ENCODE data around the gene SLCO1C1. TPM values are rescaled to one million over a fixed set of nuclear protein-coding genes. Genes with fewer than 3 reads are reported as not detected.

SLCO1C1 gene
- total and polyA plus RNA-seq, 2 experiments from 2014 or later: not detected

GRCh38 chr12:20722142-20722541 lies 27.0 kb downstream of the SLCO1C1 start:
- no peak overlapping the region for H2AFZ ChIP-seq

GRCh38 chr12:20731274-20731673 lies 36.1 kb downstream of the SLCO1C1 start:
- no peaks in the 10 kb centered on the region for H3K36me3 ChIP-seq (ENCODE audit: low read depth)
- no peaks in the 10 kb centered on the region for H3K27me3 ChIP-seq (replicated peaks; ENCODE audit: insufficient read depth)
- no peak overlapping the region for H2AFZ ChIP-seq
- no peak overlapping the region for H3K4me3 ChIP-seq
- no peak overlapping the region for H3K4me2 ChIP-seq (ENCODE audit: unreplicated experiment)
- H3K9me3 ChIP-seq (ENCODE audit: low read depth): no peaks in the 10 kb centered on the region
- no peaks in the 10 kb centered on the region for H3K4me1 ChIP-seq (ENCODE audit: insufficient read depth)
- H3K9ac ChIP-seq: no peak overlapping the region
- in situ Hi-C loops (cut with MboI): no loop called here
- TF ChIP-seq EZH2 (IDR thresholded peaks at IDR 0.05; ENCODE audit: insufficient read depth, poor library complexity, severe bottlenecking) (no peak), EZH2phosphoT487 (IDR thresholded peaks at IDR 0.05; ENCODE audit: insufficient read depth, low read depth) (no peak)
- WGBS, 2 experiments (ENCODE audit: low coverage in 1 of 2, low lambda C conversion rate in 2 of 2, missing lambda C conversion rate in 2 of 2): 49 to 51% methylated on average over 1 of the region's 1 CpG
- no peak overlapping the region for H3K27ac ChIP-seq
- H3F3A ChIP-seq (ENCODE audit: insufficient read depth): no peaks in the 10 kb centered on the region
- no peaks in the 10 kb centered on the region for H3K79me2 ChIP-seq (ENCODE audit: insufficient read depth)
- H3K9me2 ChIP-seq (ENCODE audit: insufficient read depth): no peaks in the 10 kb centered on the region
- DNase-seq: no peak
- H4K20me1 ChIP-seq (ENCODE audit: insufficient read depth): no peaks in the 10 kb centered on the region

More at GRCh38 chr12:20722142-20722541, 27.0 kb downstream of the SLCO1C1 start:
- no peak for DNase-seq
- in situ Hi-C loops (cut with MboI): no loop called here
- no peak for TF ChIP-seq EZH2 (IDR thresholded peaks at IDR 0.05; ENCODE audit: insufficient read depth, poor library complexity, severe bottlenecking)
- TF ChIP-seq EZH2phosphoT487 (IDR thresholded peaks at IDR 0.05; ENCODE audit: insufficient read depth, low read depth): no peak
- H3K27ac ChIP-seq: no peak overlapping the region
- H3K9ac ChIP-seq: no peak overlapping the region
- H3K9me2 ChIP-seq (ENCODE audit: insufficient read depth): no peaks in the 10 kb centered on the region
- 17% methylated on average over 1 of the region's 1 CpG for WGBS, 2 experiments (ENCODE audit: low coverage in 1 of 2, low lambda C conversion rate in 2 of 2, missing lambda C conversion rate in 2 of 2)
- no peak overlapping the region for H3K4me3 ChIP-seq
- H3K9me3 ChIP-seq (ENCODE audit: low read depth): no peaks in the 10 kb centered on the region
- no peaks in the 10 kb centered on the region for H3K36me3 ChIP-seq (ENCODE audit: low read depth)
- H3K4me2 ChIP-seq (ENCODE audit: unreplicated experiment): no peak overlapping the region
- H3K27me3 ChIP-seq (replicated peaks; ENCODE audit: insufficient read depth): no peaks in the 10 kb centered on the region
- H3F3A ChIP-seq (ENCODE audit: insufficient read depth): no peaks in the 10 kb centered on the region
- no peaks in the 10 kb centered on the region for H4K20me1 ChIP-seq (ENCODE audit: insufficient read depth)
- no peaks in the 10 kb centered on the region for H3K4me1 ChIP-seq (ENCODE audit: insufficient read depth)
- H3K79me2 ChIP-seq (ENCODE audit: insufficient read depth): no peaks in the 10 kb centered on the region

DNA sequence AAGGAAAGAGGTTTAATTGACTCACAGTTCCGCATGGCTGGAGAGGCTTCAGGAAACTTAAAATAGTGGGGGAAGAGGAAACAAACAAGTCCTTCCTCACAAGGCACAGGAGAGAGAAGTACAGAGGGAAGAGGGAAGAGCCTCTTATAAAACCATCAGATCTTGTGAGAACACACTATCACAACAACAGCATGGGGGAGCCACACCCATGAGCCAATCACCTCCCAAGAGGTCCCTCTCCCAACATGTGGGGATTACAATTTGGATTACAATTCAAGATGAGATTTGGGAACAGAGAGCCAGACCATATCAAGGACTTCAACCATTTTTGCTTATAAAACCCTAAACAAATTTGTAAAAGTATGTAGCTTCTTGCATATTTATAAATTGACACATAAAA lies 45.8 kb downstream of the SLCO1C1 start:
- no peaks in the 10 kb centered on the region for H3K79me2 ChIP-seq (ENCODE audit: insufficient read depth)
- H3K9ac ChIP-seq: no peak overlapping the region
- no peak for DNase-seq
- no peaks in the 10 kb centered on the region for H3K27me3 ChIP-seq (replicated peaks; ENCODE audit: insufficient read depth)
- no peak overlapping the region for H3K27ac ChIP-seq
- no peak overlapping the region for H2AFZ ChIP-seq
- H3K9me2 ChIP-seq (ENCODE audit: insufficient read depth): no peaks in the 10 kb centered on the region; the same call in 1 of the 2 replicates
- H4K20me1 ChIP-seq (ENCODE audit: insufficient read depth): no peaks in the 10 kb centered on the region
- H3K4me1 ChIP-seq (ENCODE audit: insufficient read depth): no peaks in the 10 kb centered on the region
- TF ChIP-seq EZH2 (IDR thresholded peaks at IDR 0.05; ENCODE audit: insufficient read depth, poor library complexity, severe bottlenecking) (no peak), EZH2phosphoT487 (IDR thresholded peaks at IDR 0.05; ENCODE audit: insufficient read depth, low read depth) (no peak)
- H3K36me3 ChIP-seq (ENCODE audit: low read depth): no peaks in the 10 kb centered on the region
- H3K9me3 ChIP-seq (ENCODE audit: low read depth): no peaks in the 10 kb centered on the region
- in situ Hi-C loops (cut with MboI): no loop called here
- no peaks in the 10 kb centered on the region for H3F3A ChIP-seq (ENCODE audit: insufficient read depth)
- H3K4me3 ChIP-seq: no peak overlapping the region
- WGBS, 2 experiments (ENCODE audit: low coverage in 1 of 2, low lambda C conversion rate in 2 of 2, missing lambda C conversion rate in 2 of 2): 64 to 74% methylated on average over 1 of the region's 1 CpG
- no peak overlapping the region for H3K4me2 ChIP-seq (ENCODE audit: unreplicated experiment)

DNA sequence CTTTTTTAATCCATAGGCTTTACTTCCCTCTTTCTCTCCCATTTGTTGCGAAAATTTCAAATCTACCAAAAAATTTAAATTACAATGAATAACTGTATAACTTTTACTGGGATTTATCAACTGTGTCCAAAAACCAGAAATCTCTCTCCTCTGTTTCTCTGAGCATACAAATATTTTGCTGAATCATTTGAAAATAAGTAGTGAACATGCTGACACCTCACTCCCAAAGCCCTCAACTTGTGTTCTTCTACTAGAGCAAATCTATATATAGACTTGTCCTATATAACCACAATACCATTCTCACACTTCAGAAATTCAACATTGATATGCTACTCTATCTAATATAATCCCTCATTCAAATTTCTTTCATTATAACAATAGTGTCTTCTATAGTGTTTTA lies 53.1 kb downstream of the SLCO1C1 start:
- Histone ChIP-seq H3K36me3 (ENCODE audit: low read depth) (no peaks in the 10 kb centered on the region), H3K27ac (no peak overlapping the region), H2AFZ (no peak overlapping the region), H3K4me2 (ENCODE audit: unreplicated experiment) (no peak overlapping the region), H3K9me2 (ENCODE audit: insufficient read depth) (no peaks in the 10 kb centered on the region), H3F3A (ENCODE audit: insufficient read depth) (no peaks in the 10 kb centered on the region), H3K4me3 (no peak overlapping the region), H3K9me3 (ENCODE audit: low read depth) (no peaks in the 10 kb centered on the region), H3K27me3 (replicated peaks; ENCODE audit: insufficient read depth) (no peaks in the 10 kb centered on the region), H3K79me2 (ENCODE audit: insufficient read depth) (no peaks in the 10 kb centered on the region), H3K9ac (no peak overlapping the region), H4K20me1 (ENCODE audit: insufficient read depth) (no peaks in the 10 kb centered on the region), H3K4me1 (ENCODE audit: insufficient read depth) (no peaks in the 10 kb centered on the region)
- TF ChIP-seq EZH2 (IDR thresholded peaks at IDR 0.05; ENCODE audit: insufficient read depth, poor library complexity, severe bottlenecking) (no peak), EZH2phosphoT487 (IDR thresholded peaks at IDR 0.05; ENCODE audit: insufficient read depth, low read depth) (no peak)
- no peak for DNase-seq
- in situ Hi-C loops (cut with MboI): no loop called here
- 37 to 39% methylated on average over 1 of the region's 1 CpG for WGBS, 2 experiments (ENCODE audit: low coverage in 1 of 2, low lambda C conversion rate in 2 of 2, missing lambda C conversion rate in 2 of 2)

DNA sequence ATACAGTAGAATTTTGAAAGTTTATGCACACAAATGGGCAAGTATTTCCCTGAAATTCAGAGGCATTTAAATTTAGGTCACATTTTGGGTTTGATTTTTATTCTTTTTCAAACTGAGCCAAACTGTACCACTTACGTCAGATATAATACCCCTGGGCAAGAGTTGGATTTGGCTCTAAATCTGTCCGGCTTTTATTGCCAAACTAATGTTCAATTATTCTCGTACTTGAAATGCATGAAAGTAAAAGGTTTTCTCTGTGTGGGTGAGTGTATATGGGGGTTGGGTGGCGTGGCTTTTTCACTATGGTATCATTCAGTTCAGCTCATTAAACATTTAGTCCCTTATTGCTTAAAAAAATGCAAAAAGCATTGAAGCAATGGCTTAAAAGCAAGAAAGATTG lies 55.9 kb downstream of the SLCO1C1 start:
- no peak for DNase-seq
- Histone ChIP-seq H3K27ac (no peak overlapping the region), H3K9ac (no peak overlapping the region), H3K9me3 (ENCODE audit: low read depth) (no peaks in the 10 kb centered on the region), H3K27me3 (replicated peaks; ENCODE audit: insufficient read depth) (no peaks in the 10 kb centered on the region), H4K20me1 (ENCODE audit: insufficient read depth) (no peaks in the 10 kb centered on the region), H3K4me1 (ENCODE audit: insufficient read depth) (no peaks in the 10 kb centered on the region), H3K36me3 (ENCODE audit: low read depth) (no peaks in the 10 kb centered on the region), H3F3A (ENCODE audit: insufficient read depth) (no peaks in the 10 kb centered on the region), H3K79me2 (ENCODE audit: insufficient read depth) (no peaks in the 10 kb centered on the region), H3K9me2 (ENCODE audit: insufficient read depth) (no peaks in the 10 kb centered on the region), H3K4me3 (no peak overlapping the region), H3K4me2 (ENCODE audit: unreplicated experiment) (no peak overlapping the region), H2AFZ (no peak overlapping the region)
- in situ Hi-C loops (cut with MboI): no loop called here
- TF ChIP-seq EZH2phosphoT487 (IDR thresholded peaks at IDR 0.05; ENCODE audit: insufficient read depth, low read depth) (no peak), EZH2 (IDR thresholded peaks at IDR 0.05; ENCODE audit: insufficient read depth, poor library complexity, severe bottlenecking) (no peak)
- WGBS, 2 experiments (ENCODE audit: low coverage in 1 of 2, low lambda C conversion rate in 2 of 2, missing lambda C conversion rate in 2 of 2): 1 to 5% methylated on average over 4 of the region's 4 CpGs

Measured in GM23248 (cell line).